HEK293T (cell line): ENCODE results near the gene TDRD1.

ENCODE experiments used
- CTCF ChIA-PET: fragments of 350-600 bp; formaldehyde crosslinking; extraction: SDS; loops from one replicate; lab custom pipeline; 2021; ENCODE audit warnings: antibody characterized with exemption, inconsistent platforms; lab: Yijun Ruan, JAX
- POLR2A ChIA-PET: fragments of 350-600 bp; formaldehyde crosslinking; extraction: SDS; loops from one replicate; lab custom pipeline; 2020; ENCODE audit warnings: antibody characterized with exemption, inconsistent platforms; lab: Yijun Ruan, JAX
- DNase-seq: peaks from one replicate; pipeline ENCODE4 v3.0.0; 2012; ENCODE audit warnings: mixed read lengths; ENCODE audit errors: extremely low spot score
- ARNT ChIP-seq: fragments of 450-650 bp; IDR thresholded peaks from 2 replicates; pipeline ENCODE4 v1.6.1; 2017; ENCODE audit warnings: mild to moderate bottlenecking
- BHLHE40 ChIP-seq: fragments of 450-650 bp; IDR thresholded peaks from 2 replicates; pipeline ENCODE4 v1.6.1; 2016; ENCODE audit warnings: mild to moderate bottlenecking, moderate library complexity, borderline replicate concordance
- CTBP1 ChIP-seq: fragments of 450-650 bp; IDR thresholded peaks from 2 replicates; pipeline ENCODE4 v1.6.1; 2016; ENCODE audit warnings: borderline replicate concordance
- ELF4 ChIP-seq: fragments of 450-650 bp; IDR thresholded peaks from 2 replicates; pipeline ENCODE4 v1.6.1; 2017; ENCODE audit warnings: antibody characterized with exemption
- FOXA1 ChIP-seq: fragments of 450-650 bp; IDR thresholded peaks from 2 replicates; pipeline ENCODE4 v1.6.1; 2016; ENCODE audit warnings: mild to moderate bottlenecking
- FOXK2 ChIP-seq: fragments of 450-650 bp; IDR thresholded peaks from 2 replicates; pipeline ENCODE4 v1.6.1; 2016; ENCODE audit warnings: mild to moderate bottlenecking
- FOXM1 ChIP-seq: fragments of 450-650 bp; IDR thresholded peaks from 2 replicates; pipeline ENCODE4 v1.6.1; 2017; ENCODE audit warnings: mild to moderate bottlenecking, borderline replicate concordance
- HDGF ChIP-seq: fragments of 450-650 bp; IDR thresholded peaks from 2 replicates; pipeline ENCODE4 v1.6.1; 2017; ENCODE audit warnings: antibody characterized with exemption, borderline replicate concordance
- L3MBTL2 ChIP-seq: fragments of 450-650 bp; conservative IDR thresholded peaks from 2 replicates; pipeline ENCODE4 v1.6.1; 2016; ENCODE audit warnings: mild to moderate bottlenecking
- LEF1 ChIP-seq: fragments of 450-650 bp; IDR thresholded peaks from 2 replicates; pipeline ENCODE4 v1.6.1; 2017; ENCODE audit warnings: mild to moderate bottlenecking, borderline replicate concordance
- NFRKB ChIP-seq: fragments of 450-650 bp; IDR thresholded peaks from 2 replicates; pipeline ENCODE4 v1.6.1; 2016; ENCODE audit warnings: mild to moderate bottlenecking, moderate library complexity
- SP1 ChIP-seq: fragments of 450-650 bp; IDR thresholded peaks from 2 replicates; pipeline ENCODE4 v1.6.1; 2017
- SUZ12 ChIP-seq: fragments of 450-650 bp; IDR thresholded peaks from 2 replicates; pipeline ENCODE4 v1.6.1; 2016; ENCODE audit warnings: mild to moderate bottlenecking
- TARDBP ChIP-seq: fragments of 450-650 bp; IDR thresholded peaks from 2 replicates; pipeline ENCODE4 v1.6.1; 2016
- ZNF384 ChIP-seq: fragments of 450-650 bp; IDR thresholded peaks from 2 replicates; pipeline ENCODE4 v1.6.1; 2016
- TF ChIP-seq, protein P1 (sequence below): fragments of 450-650 bp; IDR thresholded peaks from 2 replicates; pipeline ENCODE4 v1.6.1; 2016

Gene TDRD1

DNA sequence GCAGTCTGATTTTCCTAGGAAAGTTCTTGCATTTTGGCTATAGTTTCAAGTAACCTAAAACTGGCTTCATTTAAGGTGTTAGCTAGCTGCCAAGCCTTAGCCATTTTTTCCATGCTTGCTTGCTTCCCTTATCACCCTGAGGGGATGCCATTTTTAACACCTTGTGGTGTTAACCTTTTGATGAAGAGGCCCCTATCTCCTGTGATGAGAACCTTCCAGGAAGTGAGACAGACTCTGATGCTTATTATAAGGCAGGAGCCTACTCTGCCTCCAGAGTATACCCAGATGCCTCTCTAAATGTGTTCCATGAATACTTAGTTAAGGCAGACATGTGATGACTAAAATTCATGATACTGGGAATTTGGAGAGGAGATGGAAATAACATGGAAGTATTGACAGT is 55.0 kb downstream of the TDRD1 start:
- no peak for DNase-seq
- ChIA-PET POLR2A (no interaction called here), CTCF (no interaction called here)
- TF ChIP-seq SP1 = no peak
- no peak for TF ChIP-seq ZNF384
- TF ChIP-seq FOXM1 = no peak
- no peak for TF ChIP-seq ARNT
- no peak for TF ChIP-seq LEF1
- TF ChIP-seq NFRKB = no peak
- no peak for TF ChIP-seq CTBP1
- TF ChIP-seq L3MBTL2 = no peak
- no peak for TF ChIP-seq FOXA1
- TF ChIP-seq TARDBP = no peak
- TF ChIP-seq HDGF = no peak
- TF ChIP-seq, protein P1, sequence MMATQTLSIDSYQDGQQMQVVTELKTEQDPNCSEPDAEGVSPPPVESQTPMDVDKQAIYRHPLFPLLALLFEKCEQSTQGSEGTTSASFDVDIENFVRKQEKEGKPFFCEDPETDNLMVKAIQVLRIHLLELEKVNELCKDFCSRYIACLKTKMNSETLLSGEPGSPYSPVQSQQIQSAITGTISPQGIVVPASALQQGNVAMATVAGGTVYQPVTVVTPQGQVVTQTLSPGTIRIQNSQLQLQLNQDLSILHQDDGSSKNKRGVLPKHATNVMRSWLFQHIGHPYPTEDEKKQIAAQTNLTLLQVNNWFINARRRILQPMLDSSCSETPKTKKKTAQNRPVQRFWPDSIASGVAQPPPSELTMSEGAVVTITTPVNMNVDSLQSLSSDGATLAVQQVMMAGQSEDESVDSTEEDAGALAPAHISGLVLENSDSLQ = no peak
- TF ChIP-seq ELF4 = no peak
- no peak for TF ChIP-seq SUZ12
- TF ChIP-seq BHLHE40 = no peak
- TF ChIP-seq FOXK2 = no peak

DNA sequence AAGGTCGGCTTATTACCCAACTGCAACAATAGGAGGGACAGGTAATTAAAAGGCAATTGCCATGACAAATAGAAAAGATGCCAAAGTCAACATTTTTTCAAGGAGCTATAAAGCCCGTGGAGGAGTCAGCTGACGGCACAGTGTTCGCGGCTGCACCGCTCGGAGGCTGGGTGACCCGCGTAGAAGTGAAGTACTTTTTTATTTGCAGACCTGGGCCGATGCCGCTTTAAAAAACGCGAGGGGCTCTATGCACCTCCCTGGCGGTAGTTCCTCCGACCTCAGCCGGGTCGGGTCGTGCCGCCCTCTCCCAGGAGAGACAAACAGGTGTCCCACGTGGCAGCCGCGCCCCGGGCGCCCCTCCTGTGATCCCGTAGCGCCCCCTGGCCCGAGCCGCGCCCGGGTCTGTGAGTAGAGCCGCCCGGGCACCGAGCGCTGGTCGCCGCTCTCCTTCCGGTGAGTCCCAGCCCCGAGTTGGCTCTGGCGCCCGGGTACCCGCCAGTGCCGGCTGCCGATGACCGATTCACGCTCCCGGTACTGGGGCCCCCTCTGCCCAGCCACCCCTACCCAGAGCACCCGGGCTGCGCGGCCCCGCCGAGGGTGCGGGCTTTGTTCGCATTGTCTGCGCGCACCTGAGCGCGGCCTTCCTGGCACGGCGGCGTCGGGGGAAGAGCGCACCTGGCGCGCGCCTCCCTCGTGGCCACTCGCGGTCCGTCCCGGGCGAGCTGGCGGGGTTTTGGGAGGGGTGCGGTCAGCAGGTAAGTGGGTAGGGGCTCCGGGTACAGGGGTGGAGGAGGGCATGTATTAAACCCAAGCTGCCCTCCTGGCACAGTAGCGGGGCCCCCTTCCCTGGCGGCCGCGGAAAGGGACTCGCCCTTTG is 60.2 kb downstream of the TDRD1 start, which contains the start of gene VWA2:
Gene VWA2 (plus strand): TSS at position 138 of the 877 bp plus-strand sequence. CDS start 9,460 bp downstream, outside the sequence.
- ChIA-PET POLR2A (no interaction called here), CTCF (interaction anchor here (0.6 kb wide), 2 partner anchors 63 to 65 kb away, joined by 3 read pairs; no protein-coding TSS in a partner anchor)
- peak; percentile 51 for DNase-seq
- no peak for TF ChIP-seq FOXA1
- no peak for TF ChIP-seq BHLHE40
- no peak for TF ChIP-seq FOXM1
- no peak for TF ChIP-seq ARNT
- no peak for TF ChIP-seq CTBP1
- no peak for TF ChIP-seq ELF4
- TF ChIP-seq FOXK2 = no peak
- no peak for TF ChIP-seq SP1
- TF ChIP-seq LEF1 = no peak
- TF ChIP-seq, protein P1 = no peak
- TF ChIP-seq L3MBTL2 = no peak
- TF ChIP-seq NFRKB = no peak
- TF ChIP-seq SUZ12 = no peak
- no peak for TF ChIP-seq TARDBP
- TF ChIP-seq ZNF384 = no peak
- TF ChIP-seq HDGF = no peak

DNA sequence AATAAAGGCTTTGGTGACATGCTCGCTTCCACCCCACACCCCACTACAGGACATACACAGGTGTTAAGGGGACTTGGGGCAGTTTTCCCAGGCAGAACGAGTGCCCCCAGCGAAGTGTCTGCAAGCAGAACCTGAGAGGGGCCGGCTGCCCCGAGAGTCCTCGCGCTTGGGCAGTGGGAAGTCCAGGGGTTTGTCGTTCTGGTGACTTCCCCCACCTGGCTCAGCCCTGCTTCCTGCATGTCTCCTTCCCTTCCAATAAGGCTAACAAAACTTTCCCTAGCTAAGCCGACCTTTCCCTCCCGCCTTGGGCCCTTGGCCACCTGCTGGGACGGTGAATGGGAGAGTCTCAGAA is 60.8 kb downstream of the TDRD1 start:
- no peak for TF ChIP-seq NFRKB
- TF ChIP-seq HDGF = no peak
- TF ChIP-seq FOXK2 = no peak
- TF ChIP-seq, protein P1 = no peak
- TF ChIP-seq TARDBP = no peak
- no peak for TF ChIP-seq LEF1
- no peak for TF ChIP-seq ELF4
- TF ChIP-seq SP1 = no peak
- no peak for TF ChIP-seq CTBP1
- no peak for TF ChIP-seq ZNF384
- ChIA-PET POLR2A (no interaction called here), CTCF (interaction anchor here (0.7 kb wide), 1 partner anchor 458 kb away, joined by 4 read pairs; no protein-coding TSS in a partner anchor)
- no peak for DNase-seq

DNA sequence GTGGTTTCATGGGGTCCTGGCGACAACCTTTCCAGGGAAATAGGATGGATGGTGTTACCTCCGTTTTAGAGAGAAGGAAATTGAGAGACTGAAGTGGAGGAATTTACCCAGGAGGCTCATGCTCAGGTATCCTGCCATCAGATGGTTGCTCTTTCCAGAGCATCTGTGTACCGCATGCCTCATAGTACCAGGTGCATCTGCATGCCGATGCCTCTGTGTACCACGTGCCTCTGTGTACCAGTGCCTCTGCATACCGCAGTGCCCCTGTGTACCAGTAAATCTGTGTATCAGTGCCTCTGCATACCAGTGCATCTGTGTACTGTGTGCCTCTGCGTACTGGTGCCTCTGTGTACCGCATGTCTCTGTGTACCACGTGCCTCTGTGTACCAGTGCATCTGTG is 63.1 kb downstream of the TDRD1 start:
- POLR2A ChIA-PET = no interaction called here
- TF ChIP-seq LEF1 (no peak), ZNF384 (no peak), SUZ12 (no peak), L3MBTL2 (no peak), ARNT (no peak), FOXK2 (no peak), BHLHE40 (no peak), FOXA1 (no peak), SP1 (no peak), TARDBP (no peak)
- TF ChIP-seq, protein P1 = no peak
- CTCF ChIA-PET = no interaction called here
- DNase-seq = no peak

DNA sequence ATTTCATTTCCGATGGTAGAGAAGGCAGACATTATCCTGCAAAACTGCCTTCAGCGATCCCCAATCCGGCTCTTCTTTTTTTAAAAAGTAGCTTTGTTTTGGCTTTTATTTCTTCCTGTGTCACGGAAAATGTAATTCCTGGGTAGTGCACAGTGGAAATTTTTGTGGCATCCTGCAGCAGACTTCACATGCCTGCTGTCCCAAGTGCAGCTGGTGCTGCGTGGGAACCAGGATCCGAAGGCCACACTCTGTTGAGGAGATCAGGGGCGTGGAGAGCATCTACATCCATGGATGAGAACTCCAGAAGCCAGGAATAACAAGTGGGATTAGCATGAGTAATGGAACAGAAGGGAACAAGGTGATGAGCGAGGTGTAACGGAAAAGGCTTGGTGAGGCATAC is 64.5 kb downstream of the TDRD1 start:
- TF ChIP-seq LEF1 = no peak
- TF ChIP-seq, protein P1 = no peak
- TF ChIP-seq FOXK2 = no peak
- no peak for TF ChIP-seq ARNT
- CTCF ChIA-PET = no interaction called here
- POLR2A ChIA-PET = no interaction called here
- no peak for DNase-seq
